NCI-H146 treated with DMSO at 0.1 percent for 48 hours (cell line): ENCODE results near the gene SNAPC4.

Source experiments
- DNase-seq: peaks from one replicate; lab custom pipeline; 2025; ENCODE audit not compliant: unreplicated experiment; lab: John Stamatoyannopoulos, UW

The SNAPC4 gene

GRCh38 chr9:136373300-136374182 lies 26.4 kb downstream of the SNAPC4 start, which contains the start of gene CARD9:
Gene CARD9, minus strand, starts transcription at chr9:136373669. Its CDS starts 1,591 bp downstream, at chr9:136372078.
- DNase-seq: no peak

GRCh38 chr9:136372561-136373299 lies 27.2 kb downstream of the SNAPC4 start:
- DNase-seq: no peak

- no peak for DNase-seq
Observed at GRCh38 chr9:136372006-136372405, 28.0 kb downstream of the SNAPC4 start.

- DNase-seq: no peak
Observed at GRCh38 chr9:136371533-136371880, 28.5 kb downstream of the SNAPC4 start.

- DNase-seq: no peak
Observed at GRCh38 chr9:136370687-136371532, 29.1 kb downstream of the SNAPC4 start.

GRCh38 chr9:136370037-136370436 lies 29.9 kb downstream of the SNAPC4 start:
- DNase-seq: no peak

GRCh38 chr9:136368190-136368589 lies 31.8 kb downstream of the SNAPC4 start:
- no peak for DNase-seq

- DNase-seq: no peak
Observed at GRCh38 chr9:136367296-136368145, 32.4 kb downstream of the SNAPC4 start.

- DNase-seq: no peak
Observed at GRCh38 chr9:136366826-136367225, 33.1 kb downstream of the SNAPC4 start.

GRCh38 chr9:136365775-136366222 lies 34.2 kb downstream of the SNAPC4 start:
- no peak for DNase-seq

- no peak for DNase-seq
Observed at GRCh38 chr9:136364942-136365774, 34.8 kb downstream of the SNAPC4 start.

GRCh38 chr9:136363949-136364748 lies 35.8 kb downstream of the SNAPC4 start:
- DNase-seq: peak; percentile 24

- peak; percentile 62 for DNase-seq
Observed at GRCh38 chr9:136363106-136363948, 36.6 kb downstream of the SNAPC4 start, which contains the start of gene DNLZ. Gene DNLZ, minus strand, starts transcription at chr9:136363744. Its CDS starts 30 bp downstream, at chr9:136363714.

GRCh38 chr9:136362450-136362784 lies 37.6 kb downstream of the SNAPC4 start:
- no peak for DNase-seq

- DNase-seq: no peak
Observed at GRCh38 chr9:136361754-136362449, 38.1 kb downstream of the SNAPC4 start.

GRCh38 chr9:136361047-136361753 lies 38.8 kb downstream of the SNAPC4 start:
- no peak for DNase-seq
